Measurements from ENCODE around the gene ETHE1.

Gene ETHE1

DNA sequence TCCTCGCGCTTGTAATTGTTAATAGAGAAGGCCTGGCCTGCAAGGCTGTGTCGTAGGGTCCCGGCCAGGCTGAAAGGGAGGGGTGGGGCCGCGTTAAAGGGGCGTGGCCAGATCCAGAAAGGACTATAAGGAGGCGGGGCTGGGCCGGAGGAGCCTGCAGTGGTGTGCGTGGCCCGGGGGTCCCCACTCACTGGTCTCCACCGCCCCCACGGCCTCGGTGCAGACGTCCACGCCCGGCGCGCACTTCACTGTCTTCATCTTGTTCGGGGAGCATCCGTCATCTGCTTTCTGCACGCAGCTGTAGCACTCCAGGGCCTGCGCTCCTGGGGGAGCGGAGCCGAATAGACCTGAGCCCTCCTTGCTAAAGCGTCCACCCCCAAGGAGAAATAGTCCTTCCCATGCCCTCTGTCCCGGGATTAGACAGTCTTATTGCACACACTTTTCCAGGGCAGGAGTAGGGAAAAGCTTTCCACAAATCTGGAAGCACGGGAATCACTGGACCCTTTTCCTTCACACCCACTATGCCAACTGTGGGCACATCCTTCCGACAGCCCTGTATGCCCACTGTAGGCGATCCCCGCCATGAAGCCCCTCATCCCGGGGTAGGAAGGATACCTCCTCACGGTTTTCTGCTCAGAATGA is 62.7 kb downstream of the ETHE1 start:
- peak; percentile 83 for DNase-seq (ENCODE audit: low spot score)

DNA sequence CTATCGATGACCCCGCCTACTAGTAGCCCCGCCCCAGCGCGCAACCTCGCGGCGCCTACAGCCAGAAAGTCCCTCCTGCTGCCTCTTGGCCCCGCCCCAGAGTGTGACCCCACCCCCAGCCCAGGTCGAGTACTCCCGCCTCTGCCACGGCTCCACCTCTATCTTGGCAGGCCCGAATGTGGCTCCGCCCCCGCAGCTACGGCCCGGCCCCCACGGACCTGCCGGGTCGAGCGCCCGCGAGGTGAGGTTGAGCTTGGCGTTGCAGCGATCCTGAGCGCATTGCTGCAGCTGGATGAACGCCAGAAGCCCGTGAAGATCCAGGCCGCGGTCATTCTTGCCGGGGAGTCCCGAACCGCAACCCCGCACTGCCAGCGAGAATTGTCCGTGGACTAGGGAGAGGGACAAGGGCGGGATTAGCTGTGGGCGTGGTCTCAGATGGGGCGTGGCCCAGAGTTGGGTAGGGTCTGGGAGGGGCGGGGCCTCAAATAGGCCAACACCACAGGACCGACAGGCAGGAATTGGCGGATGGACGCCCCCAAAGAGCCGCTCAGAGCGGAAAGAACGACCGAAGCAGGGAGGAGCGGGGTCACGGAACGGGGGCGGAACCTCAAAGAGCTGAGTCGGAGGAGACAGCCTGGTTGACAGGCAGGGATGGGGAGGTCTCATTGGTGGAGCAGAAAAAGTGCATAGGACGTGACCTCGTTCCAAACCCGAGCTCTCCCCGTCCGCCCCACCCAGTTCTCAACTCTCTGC is 63.4 kb downstream of the ETHE1 start:
- DNase-seq (ENCODE audit: low spot score) = peak; percentile 99

GRCh38 chr19:43462785-43463380 is 64.1 kb downstream of the ETHE1 start:
- DNase-seq (ENCODE audit: low spot score) = no peak

DNA sequence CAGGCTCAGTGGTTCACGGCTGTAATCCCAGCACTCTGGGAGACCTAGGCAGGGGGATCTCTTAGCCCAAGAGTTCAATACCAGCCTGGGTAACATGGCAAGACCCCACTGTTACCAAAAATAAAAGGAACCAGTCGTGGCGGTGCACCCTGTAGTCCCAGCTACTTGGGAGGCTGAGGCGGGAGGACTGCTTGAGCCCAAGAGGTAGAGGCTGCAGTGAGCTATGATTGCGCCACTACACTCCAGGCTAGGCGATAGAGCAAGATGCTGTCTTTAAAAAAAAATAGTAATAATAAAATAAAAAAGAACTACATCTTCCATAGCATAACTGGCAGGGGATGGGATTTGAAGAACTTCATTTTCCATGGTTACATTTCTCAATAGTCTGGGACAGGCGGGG is 64.6 kb downstream of the ETHE1 start:
- no peak for DNase-seq (ENCODE audit: low spot score)

- no peak for DNase-seq (ENCODE audit: low spot score)
Measured at GRCh38 chr19:43461303-43461702, 65.7 kb downstream of the ETHE1 start.

- DNase-seq (ENCODE audit: low spot score) = no peak
Measured at GRCh38 chr19:43460362-43461016, 66.5 kb downstream of the ETHE1 start.

DNA sequence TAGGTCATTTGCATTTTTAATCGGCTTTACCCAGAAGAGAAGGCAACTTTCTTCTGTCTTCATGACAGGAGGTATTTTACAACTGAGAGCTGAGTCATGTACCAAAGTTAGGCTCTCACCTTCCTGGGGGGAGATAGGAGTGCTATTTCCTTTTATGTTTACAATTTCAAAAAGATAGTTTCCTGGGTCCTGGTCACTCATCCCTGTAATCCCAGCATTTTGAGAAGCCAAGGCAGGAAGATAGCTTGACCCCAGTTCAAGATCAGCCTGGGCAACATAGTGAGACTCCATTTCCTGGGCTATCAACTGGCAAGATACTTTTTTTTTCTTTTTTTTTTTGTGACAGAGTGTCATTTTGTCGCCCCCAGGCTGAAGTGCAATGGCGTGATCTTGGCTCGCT is 69.2 kb downstream of the ETHE1 start:
- no peak for DNase-seq (ENCODE audit: low spot score)
